ENCODE measurements around the gene MCRIP2. TPM values are rescaled to one million over a fixed set of nuclear protein-coding genes. Genes with fewer than 3 reads are reported as not detected.

Gene MCRIP2
- total RNA-seq, 2 donors from 2014 or later: 12.2 to 42.2 TPM

DNA sequence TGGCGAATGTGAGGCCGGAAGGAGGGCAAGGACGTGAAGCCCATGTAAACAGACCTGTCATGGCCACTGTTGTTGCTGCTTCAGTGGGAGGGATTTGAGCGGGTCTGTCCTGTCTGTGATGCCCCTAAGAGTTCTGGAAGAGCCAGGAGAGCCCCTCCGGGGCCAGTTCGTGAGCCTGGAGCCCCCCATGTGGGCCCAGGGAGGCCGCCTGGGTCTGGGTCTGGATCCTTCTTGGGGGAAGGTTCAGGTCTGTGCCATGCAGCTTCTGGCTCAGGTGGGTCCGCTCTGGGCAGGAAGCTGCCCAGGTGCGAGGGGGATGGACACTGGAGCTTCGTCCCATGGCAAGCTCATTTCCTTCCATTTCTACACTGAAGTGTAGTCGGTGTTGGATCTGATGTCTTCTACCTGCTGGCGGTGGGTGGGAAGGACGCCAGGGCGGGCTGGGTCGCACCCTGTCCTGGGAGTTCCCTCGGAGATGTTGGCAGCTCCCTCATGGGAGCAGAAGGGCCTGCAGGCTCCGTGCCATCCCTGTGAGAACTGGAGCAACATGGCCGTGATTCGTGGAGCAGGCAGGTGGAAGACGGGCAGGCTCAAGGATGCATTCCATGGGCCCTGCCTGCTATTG is 22.0 kb upstream of the MCRIP2 start:
- no peak for DNase-seq (ENCODE audit: low spot score)
- no peaks in the 10 kb centered on the region for H3K9me3 ChIP-seq
- H3K27me3 ChIP-seq (replicated peaks; ENCODE audit: insufficient read depth): no peaks in the 10 kb centered on the region
- no peak overlapping the region for H3K4me3 ChIP-seq
- no peak for ATAC-seq (ENCODE audit: insufficient number of reproducible peaks, low FRiP score, low read depth)
- H3K4me1 ChIP-seq (ENCODE audit: control insufficient read depth in 1 of 2, low read depth in 2 of 2): no peaks in the 10 kb centered on the region
- no peak for TF ChIP-seq CTCF (IDR thresholded peaks at IDR 0.05)
- no peaks in the 10 kb centered on the region for H3K36me3 ChIP-seq
- no peak overlapping the region for H3K27ac ChIP-seq

- no peak for DNase-seq (ENCODE audit: low spot score)
- no peak overlapping the region for H3K4me3 ChIP-seq
- H3K36me3 ChIP-seq: peaks cover 2% of the 10 kb centered on the region
- H3K9me3 ChIP-seq: no peaks in the 10 kb centered on the region
- ATAC-seq (ENCODE audit: insufficient number of reproducible peaks, low FRiP score, low read depth): no peak
- H3K4me1 ChIP-seq (ENCODE audit: control insufficient read depth in 1 of 2, low read depth in 2 of 2): no peaks in the 10 kb centered on the region
- TF ChIP-seq CTCF (IDR thresholded peaks at IDR 0.05): no peak
- no peak overlapping the region for H3K27ac ChIP-seq
- H3K27me3 ChIP-seq (replicated peaks; ENCODE audit: insufficient read depth): no peaks in the 10 kb centered on the region
Measured at GRCh38 chr16:620700-621525, 20.7 kb upstream of the MCRIP2 start.

- Histone ChIP-seq H3K4me3 (no peak overlapping the region), H3K27ac (no peak overlapping the region)
- no peak for ATAC-seq (ENCODE audit: insufficient number of reproducible peaks, low FRiP score, low read depth)
Measured at GRCh38 chr16:621526-622105, 20.0 kb upstream of the MCRIP2 start.

DNA sequence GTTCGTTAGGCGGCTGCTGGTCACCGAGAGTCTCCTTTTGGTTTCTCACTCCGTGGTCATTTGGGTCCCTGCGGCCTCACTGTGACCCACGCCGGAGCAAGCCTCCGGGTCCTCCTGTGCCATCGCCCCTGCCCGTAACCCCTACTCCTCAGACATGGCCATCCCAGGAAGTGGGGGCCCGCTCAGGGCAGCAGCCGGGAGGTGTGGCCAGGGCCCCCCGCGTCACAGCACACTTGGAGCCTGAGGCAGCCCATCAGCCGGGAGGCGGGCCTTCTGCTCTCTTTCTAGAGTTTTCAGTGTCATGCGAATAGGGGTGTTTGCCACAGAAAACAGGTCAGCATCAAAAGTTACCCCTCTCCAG is 18.7 kb upstream of the MCRIP2 start:
- Histone ChIP-seq H3K9me3 (no peaks in the 10 kb centered on the region), H3K27me3 (replicated peaks; ENCODE audit: insufficient read depth) (no peaks in the 10 kb centered on the region), H3K4me3 (no peak overlapping the region), H3K4me1 (ENCODE audit: control insufficient read depth in 1 of 2, low read depth in 2 of 2) (no peaks in the 10 kb centered on the region), H3K27ac (no peak overlapping the region), H3K36me3 (peaks cover 10% of the 10 kb centered on the region)
- ATAC-seq (ENCODE audit: insufficient number of reproducible peaks, low FRiP score, low read depth): no peak
- no peak for DNase-seq (ENCODE audit: low spot score)
- no peak for TF ChIP-seq CTCF (IDR thresholded peaks at IDR 0.05)

More at GRCh38 chr16:621526-622105, 20.0 kb upstream of the MCRIP2 start:
- Histone ChIP-seq H3K9me3 (no peaks in the 10 kb centered on the region), H3K4me1 (ENCODE audit: control insufficient read depth in 1 of 2, low read depth in 2 of 2) (no peaks in the 10 kb centered on the region), H3K36me3 (peaks cover 4% of the 10 kb centered on the region), H3K27me3 (replicated peaks; ENCODE audit: insufficient read depth) (no peaks in the 10 kb centered on the region)
- no peak for DNase-seq (ENCODE audit: low spot score)
- TF ChIP-seq CTCF (IDR thresholded peaks at IDR 0.05): no peak

- TF ChIP-seq CTCF (IDR thresholded peaks at IDR 0.05): no peak
- H3K4me3 ChIP-seq: no peak overlapping the region
- H3K9me3 ChIP-seq: no peaks in the 10 kb centered on the region
- DNase-seq (ENCODE audit: low spot score) (no peak), ATAC-seq (ENCODE audit: insufficient number of reproducible peaks, low FRiP score, low read depth) (no peak)
- peaks cover 15% of the 10 kb centered on the region for H3K36me3 ChIP-seq
- no peaks in the 10 kb centered on the region for H3K4me1 ChIP-seq (ENCODE audit: control insufficient read depth in 1 of 2, low read depth in 2 of 2)
- no peak overlapping the region for H3K27ac ChIP-seq
- H3K27me3 ChIP-seq (replicated peaks; ENCODE audit: insufficient read depth): no peaks in the 10 kb centered on the region
Measured at GRCh38 chr16:624526-625070, 17.0 kb upstream of the MCRIP2 start.

All from thoracic aorta (tissue), 2 donors.